Gastrocnemius medialis (tissue), 4 donors: Measurements from ENCODE around the gene NLK.

ENCODE experiments used
- CTCF ChIP-seq, 5 experiments: fragments of 450-650 bp in 3 of 5; fragments of 200-600 bp in 2 of 5; sonication (generic) in 2 of 5; IDR thresholded peaks in 4 of 5; conservative IDR thresholded peaks in 1 of 5; 1 replicate in 4 of 5; 2 replicates in 1 of 5; pipeline ENCODE4 v1.5.1; 2016 to 2019; ENCODE audit warnings: antibody characterized with exemption in 5 of 5, mild to moderate bottlenecking in 3 of 5, moderate library complexity in 3 of 5
- POLR2A ChIP-seq, 2 donors: fragments of 450-650 bp; IDR thresholded peaks; one replicate each; pipeline ENCODE4 v1.6.1; 2017; ENCODE audit warnings: antibody characterized with exemption in 2 of 2, mild to moderate bottlenecking in 2 of 2, moderate library complexity in 2 of 2

GRCh38 chr17:28125526-28126378, 83.3 kb downstream of the NLK start:
- TF ChIP-seq CTCF (IDR thresholded peaks at IDR 0.05 in 4 of 5, conservative IDR thresholded peaks at IDR 0.05 in 1 of 5): no peak
- no peak for TF ChIP-seq POLR2A (IDR thresholded peaks at IDR 0.05)
